Panc1 (cell line): ENCODE results near the gene USP4. TPM values are rescaled to one million over a fixed set of nuclear protein-coding genes. Genes with fewer than 3 reads are reported as not detected.

Source experiments
- ATAC-seq: fragments of 200-7000 bp; cut with Tn5 transposase; 2 replicates; pipeline ENCODE4 v1.9.1; 2020; ENCODE audit warnings: mild to moderate bottlenecking, moderate library complexity
- BruUV-seq: library from RNA; stranded (reverse); fragments of 400-500 nt; replicated peaks from 2 replicates; lab custom pipeline; 2021; lab: Mats Ljungman, UMichigan
- CTCF ChIA-PET: fragments of 300-600 bp; sonication (Branson Sonifier 250); formaldehyde crosslinking; loops from one replicate; lab custom pipeline; 2022; ENCODE audit warnings: antibody characterized with exemption; lab: Charles Lee
- POLR2A ChIA-PET: fragments of 300-600 bp; sonication (Branson Sonifier 250); formaldehyde crosslinking; loops from one replicate; lab custom pipeline; 2022; ENCODE audit warnings: antibody characterized with exemption; lab: Charles Lee
- DNase-seq: peaks from one replicate; pipeline ENCODE4 v3.0.0-alpha.2; 2010; ENCODE audit warnings: low read depth, low spot score
- H3K27ac ChIP-seq: 2 replicates; pipeline ENCODE4 v1.5.1; 2011; ENCODE audit warnings: mild to moderate bottlenecking, low read length, inconsistent platforms
- H3K27me3 ChIP-seq: fragments of 200-500 bp; sonication (Bioruptor generic); 2 replicates; pipeline ENCODE4 v1.6.0; 2014; ENCODE audit warnings: low read length, inconsistent platforms; ENCODE audit not compliant: control insufficient read depth, insufficient read depth
- H3K36me3 ChIP-seq: fragments of 200-500 bp; sonication (Bioruptor generic); 2 replicates; pipeline ENCODE4 v1.5.1; 2014; ENCODE audit warnings: inconsistent platforms, mild to moderate bottlenecking, low read length, moderate library complexity; ENCODE audit not compliant: control insufficient read depth, insufficient read depth
- H3K4me1 ChIP-seq: 2 replicates; pipeline ENCODE4 v1.5.1; 2011; ENCODE audit warnings: inconsistent platforms, mild to moderate bottlenecking, low read length, moderate library complexity; ENCODE audit not compliant: control insufficient read depth, insufficient read depth
- H3K4me3 ChIP-seq, 2 experiments: 2 replicates each; pipeline ENCODE4 v1.5.1; 2011 to 2012; ENCODE audit warnings: low read depth in 2 of 2, low read length in 2 of 2, mild to moderate bottlenecking in 2 of 2, inconsistent platforms in 1 of 2, moderate library complexity in 1 of 2
- H3K9me3 ChIP-seq: fragments of 200-500 bp; sonication (Bioruptor generic); 2 replicates; pipeline ENCODE4 v1.5.1; 2014; ENCODE audit warnings: low read depth, mild to moderate bottlenecking, inconsistent platforms, low read length, moderate library complexity; ENCODE audit not compliant: control insufficient read depth, insufficient read depth
- POLR2AphosphoS5 ChIP-seq: IDR thresholded peaks from 2 replicates; pipeline ENCODE4 v1.6.1; 2012; ENCODE audit warnings: mild to moderate bottlenecking, low read depth, low read length, moderate library complexity
- SIN3A ChIP-seq: IDR thresholded peaks from 2 replicates; pipeline ENCODE4 v1.6.1; 2012; ENCODE audit warnings: low read depth, mild to moderate bottlenecking, low read length, moderate library complexity, borderline replicate concordance; ENCODE audit not compliant: insufficient read depth
- TCF7L2 ChIP-seq: IDR thresholded peaks from 2 replicates; pipeline ENCODE4 v1.6.1; 2011; ENCODE audit warnings: mild to moderate bottlenecking, low read depth, low read length, inconsistent platforms
- in situ Hi-C: cut with HindIII; loops from 2 replicates; pipeline ENCODE4 v1.10.0; 2016; ENCODE audit warnings: low sequenced_read_pairs, low pct_unique_long_range_greater_than_20kb
- intact Hi-C: fragments of 100-400 bp; cut with micrococcal nuclease; formaldehyde crosslinking; loops from one replicate; pipeline ENCODE4 v1.10.0; 2022; ENCODE audit not compliant: unreplicated experiment
- total RNA-seq: library from RNA; stranded (reverse); gene quantifications from one replicate; pipeline ENCODE4 v1.2.1, GENCODE V29; 2021; ENCODE audit not compliant: unreplicated experiment
- TF ChIP-seq, protein P1 (sequence below), 2 experiments: IDR thresholded peaks; 2 replicates each; pipeline ENCODE4 v1.6.1; 2011 to 2012; ENCODE audit warnings: low read depth in 2 of 2, control low read depth in 1 of 2, low read length in 1 of 2, mild to moderate bottlenecking in 1 of 2, moderate library complexity in 1 of 2; ENCODE audit not compliant: insufficient read depth in 1 of 2
- TF ChIP-seq, protein P2 (sequence below): fragments of 450-650 bp; IDR thresholded peaks from 2 replicates; pipeline ENCODE4 v1.5.1; 2017; ENCODE audit warnings: mild to moderate bottlenecking

USP4 gene
- total RNA-seq, 1 experiment from 2014 or later = 39.9 TPM

DNA sequence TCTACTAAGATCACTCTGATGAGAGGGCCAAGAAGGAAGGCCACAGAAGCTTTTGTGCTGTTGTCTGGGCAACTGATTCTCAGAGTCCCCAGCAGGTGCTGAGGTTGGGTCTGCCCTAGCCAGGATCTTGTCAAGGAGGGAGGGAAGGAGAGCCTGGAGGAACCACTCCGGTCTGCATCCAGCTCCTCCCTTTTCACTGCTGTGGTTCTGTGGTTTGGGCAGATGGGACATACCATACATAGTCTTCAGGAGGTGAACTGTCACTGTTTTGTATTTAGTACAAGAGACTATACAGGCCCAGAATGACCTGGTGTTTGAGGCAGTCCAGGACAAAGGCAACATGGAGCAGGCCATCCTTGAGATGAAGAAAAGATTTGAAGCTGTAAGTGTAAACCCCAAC lies 84.7 kb downstream of the USP4 start:
- in situ Hi-C loops = no loop called here
- no peak for DNase-seq
- CTCF ChIA-PET = interaction anchor here (0.6 kb wide), 1 partner anchor 101 kb away, joined by 4 read pairs; no protein-coding TSS in a partner anchor

DNA sequence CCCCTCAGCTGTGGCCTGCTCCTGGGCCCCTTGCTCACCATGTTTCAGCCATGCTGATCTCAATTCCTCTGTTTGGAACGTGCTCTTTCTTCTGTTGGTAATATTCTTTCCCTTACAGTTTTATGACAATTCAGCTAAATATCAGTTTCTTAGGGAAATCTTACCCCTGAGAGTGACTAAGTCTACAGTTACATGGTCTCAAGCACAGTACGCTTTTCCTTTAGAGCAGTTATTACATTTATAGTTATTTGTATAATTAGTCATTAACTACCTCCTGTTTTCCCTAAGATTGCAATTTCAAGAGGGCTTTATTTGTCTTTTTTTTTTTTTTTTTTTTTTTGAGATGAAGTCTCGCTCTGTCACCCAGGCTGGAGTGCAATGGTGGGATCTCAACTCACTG lies 86.3 kb downstream of the USP4 start:
- Histone ChIP-seq H3K36me3 (no peaks in the 10 kb centered on the region), H3K4me3 (no peak overlapping the region), H3K9me3 (no peaks in the 10 kb centered on the region), H3K4me1 (no peaks in the 10 kb centered on the region), H3K27me3 (no peaks in the 10 kb centered on the region), H3K27ac (no peak overlapping the region)
- ChIA-PET CTCF (no interaction called here), POLR2A (interaction anchor here (0.6 to 0.7 kb wide), 2 partner anchors 22 to 407 kb away, joined by 5 to 16 read pairs; no protein-coding TSS in a partner anchor)
- no TSS peak for BruUV-seq
- DNase-seq (no peak), ATAC-seq (no peak)
- intact Hi-C loops = no loop called here
- TF ChIP-seq POLR2AphosphoS5 (no peak), TCF7L2 (no peak), SIN3A (no peak)
- TF ChIP-seq, protein P1, sequence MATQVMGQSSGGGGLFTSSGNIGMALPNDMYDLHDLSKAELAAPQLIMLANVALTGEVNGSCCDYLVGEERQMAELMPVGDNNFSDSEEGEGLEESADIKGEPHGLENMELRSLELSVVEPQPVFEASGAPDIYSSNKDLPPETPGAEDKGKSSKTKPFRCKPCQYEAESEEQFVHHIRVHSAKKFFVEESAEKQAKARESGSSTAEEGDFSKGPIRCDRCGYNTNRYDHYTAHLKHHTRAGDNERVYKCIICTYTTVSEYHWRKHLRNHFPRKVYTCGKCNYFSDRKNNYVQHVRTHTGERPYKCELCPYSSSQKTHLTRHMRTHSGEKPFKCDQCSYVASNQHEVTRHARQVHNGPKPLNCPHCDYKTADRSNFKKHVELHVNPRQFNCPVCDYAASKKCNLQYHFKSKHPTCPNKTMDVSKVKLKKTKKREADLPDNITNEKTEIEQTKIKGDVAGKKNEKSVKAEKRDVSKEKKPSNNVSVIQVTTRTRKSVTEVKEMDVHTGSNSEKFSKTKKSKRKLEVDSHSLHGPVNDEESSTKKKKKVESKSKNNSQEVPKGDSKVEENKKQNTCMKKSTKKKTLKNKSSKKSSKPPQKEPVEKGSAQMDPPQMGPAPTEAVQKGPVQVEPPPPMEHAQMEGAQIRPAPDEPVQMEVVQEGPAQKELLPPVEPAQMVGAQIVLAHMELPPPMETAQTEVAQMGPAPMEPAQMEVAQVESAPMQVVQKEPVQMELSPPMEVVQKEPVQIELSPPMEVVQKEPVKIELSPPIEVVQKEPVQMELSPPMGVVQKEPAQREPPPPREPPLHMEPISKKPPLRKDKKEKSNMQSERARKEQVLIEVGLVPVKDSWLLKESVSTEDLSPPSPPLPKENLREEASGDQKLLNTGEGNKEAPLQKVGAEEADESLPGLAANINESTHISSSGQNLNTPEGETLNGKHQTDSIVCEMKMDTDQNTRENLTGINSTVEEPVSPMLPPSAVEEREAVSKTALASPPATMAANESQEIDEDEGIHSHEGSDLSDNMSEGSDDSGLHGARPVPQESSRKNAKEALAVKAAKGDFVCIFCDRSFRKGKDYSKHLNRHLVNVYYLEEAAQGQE (IDR thresholded peaks at IDR 0.05; ENCODE audit: insufficient read depth in 1 of 2, low read depth in 2 of 2, low read length in 1 of 2) = no peak
- TF ChIP-seq, protein P2, sequence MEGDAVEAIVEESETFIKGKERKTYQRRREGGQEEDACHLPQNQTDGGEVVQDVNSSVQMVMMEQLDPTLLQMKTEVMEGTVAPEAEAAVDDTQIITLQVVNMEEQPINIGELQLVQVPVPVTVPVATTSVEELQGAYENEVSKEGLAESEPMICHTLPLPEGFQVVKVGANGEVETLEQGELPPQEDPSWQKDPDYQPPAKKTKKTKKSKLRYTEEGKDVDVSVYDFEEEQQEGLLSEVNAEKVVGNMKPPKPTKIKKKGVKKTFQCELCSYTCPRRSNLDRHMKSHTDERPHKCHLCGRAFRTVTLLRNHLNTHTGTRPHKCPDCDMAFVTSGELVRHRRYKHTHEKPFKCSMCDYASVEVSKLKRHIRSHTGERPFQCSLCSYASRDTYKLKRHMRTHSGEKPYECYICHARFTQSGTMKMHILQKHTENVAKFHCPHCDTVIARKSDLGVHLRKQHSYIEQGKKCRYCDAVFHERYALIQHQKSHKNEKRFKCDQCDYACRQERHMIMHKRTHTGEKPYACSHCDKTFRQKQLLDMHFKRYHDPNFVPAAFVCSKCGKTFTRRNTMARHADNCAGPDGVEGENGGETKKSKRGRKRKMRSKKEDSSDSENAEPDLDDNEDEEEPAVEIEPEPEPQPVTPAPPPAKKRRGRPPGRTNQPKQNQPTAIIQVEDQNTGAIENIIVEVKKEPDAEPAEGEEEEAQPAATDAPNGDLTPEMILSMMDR = no peak
- in situ Hi-C loops = no loop called here

More for the DNA sequence above, 84.7 kb downstream of the USP4 start:
- Histone ChIP-seq H3K4me1 (no peaks in the 10 kb centered on the region), H3K27ac (no peak overlapping the region), H3K27me3 (no peaks in the 10 kb centered on the region), H3K9me3 (no peaks in the 10 kb centered on the region), H3K36me3 (no peaks in the 10 kb centered on the region), H3K4me3 (no peak overlapping the region)
- intact Hi-C loops = no loop called here
- no TSS peak for BruUV-seq
- TF ChIP-seq SIN3A (no peak), TCF7L2 (no peak), POLR2AphosphoS5 (no peak)
- TF ChIP-seq, protein P2 = no peak
- TF ChIP-seq, protein P1 (IDR thresholded peaks at IDR 0.05; ENCODE audit: insufficient read depth in 1 of 2, low read depth in 2 of 2, low read length in 1 of 2) = no peak
- POLR2A ChIA-PET = no interaction called here
- ATAC-seq = no peak
